Jurkat, Clone E6-1 (cell line): ENCODE results near the gene ZNF565.
"Not testable (repeated sequence)": the region's sequence is repeated elsewhere in the genome, so short reads cannot be mapped to it uniquely, and the experiment has no call there.

ENCODE experiments used
- DNase-seq: peaks from one replicate; pipeline ENCODE4 v3.0.0-alpha.2; 2011; ENCODE audit warnings: low read depth, low spot score
- H3K4me3 ChIP-seq: 2 replicates; pipeline ENCODE4 v1.5.1; 2011; ENCODE audit warnings: mild to moderate bottlenecking, low read length, control low read depth, moderate library complexity

The ZNF565 gene

GRCh38 chr19:36153126-36153525 lies 61.3 kb downstream of the ZNF565 start:
- no peak overlapping the region for H3K4me3 ChIP-seq
- DNase-seq: no peak

GRCh38 chr19:36152352-36153091 lies 61.9 kb downstream of the ZNF565 start, which contains the start of gene COX7A1:
COX7A1 (minus strand) TSS chr19:36152447; CDS start chr19:36152407, 40 bp downstream.
- DNase-seq: no peak
- no peak within 1 kb of the TSS for H3K4me3 ChIP-seq

- H3K4me3 ChIP-seq: no peak overlapping the region
- DNase-seq: no peak
These were observed 62.5 kb downstream of the ZNF565 start for GRCh38 chr19:36152019-36152351.

- H3K4me3 ChIP-seq: no peak overlapping the region
- DNase-seq: no peak
These were observed 63.1 kb downstream of the ZNF565 start for GRCh38 chr19:36151144-36152018.

GRCh38 chr19:36150586-36150985 lies 63.9 kb downstream of the ZNF565 start:
- DNase-seq: no peak

GRCh38 chr19:36149673-36150406 lies 64.6 kb downstream of the ZNF565 start:
- DNase-seq: no peak
- H3K4me3 ChIP-seq: no peak overlapping the region

More at GRCh38 chr19:36150586-36150985, 63.9 kb downstream of the ZNF565 start:
- H3K4me3 ChIP-seq: no peak overlapping the region

GRCh38 chr19:36144624-36145023 lies 69.8 kb downstream of the ZNF565 start:
- H3K4me3 ChIP-seq: no peak overlapping the region
- no peak for DNase-seq

GRCh38 chr19:36142496-36142895 lies 72.0 kb downstream of the ZNF565 start:
- no peak overlapping the region for H3K4me3 ChIP-seq
- no peak for DNase-seq

GRCh38 chr19:36142046-36142445 lies 72.4 kb downstream of the ZNF565 start:
- no peak overlapping the region for H3K4me3 ChIP-seq
- DNase-seq: no peak

- H3K4me3 ChIP-seq: peak overlapping the region; percentile 97
- DNase-seq: peak; percentile 84
These were observed 73.2 kb downstream of the ZNF565 start for GRCh38 chr19:36141039-36141927.

GRCh38 chr19:36140304-36141038 lies 74.0 kb downstream of the ZNF565 start:
- H3K4me3 ChIP-seq: peak overlapping the region; percentile 97
- DNase-seq: peak; percentile 57

GRCh38 chr19:36139473-36140303 lies 74.8 kb downstream of the ZNF565 start, which contains the start of gene CAPNS1:
CAPNS1 (plus strand) TSS chr19:36140066; CDS start chr19:36141012, 946 bp downstream.
- peak within 1 kb of the TSS; percentile 97 for H3K4me3 ChIP-seq
- peak; percentile 89 for DNase-seq

GRCh38 chr19:36139120-36139472 lies 75.4 kb downstream of the ZNF565 start:
- DNase-seq: no peak
- peak overlapping the region; percentile 97 for H3K4me3 ChIP-seq

- H3K4me3 ChIP-seq: no peak overlapping the region
These were observed 77.3 kb downstream of the ZNF565 start for GRCh38 chr19:36136964-36137686.

GRCh38 chr19:36134867-36135266 lies 79.6 kb downstream of the ZNF565 start:
- not testable (repeated sequence) for DNase-seq, H3K4me3 ChIP-seq

More at GRCh38 chr19:36136964-36137686, 77.3 kb downstream of the ZNF565 start:
- DNase-seq: no peak
